GM18526 (cell line): ENCODE results near the gene TP73.

Experiments used
- POLR2A ChIP-seq: IDR thresholded peaks from 3 replicates; pipeline ENCODE4 v1.6.1; 2011; ENCODE audit not compliant: insufficient read length; ENCODE audit errors: extremely low read depth

The TP73 gene

GRCh38 chr1:3630914-3631313 lies 21.4 kb upstream of the TP73 start:
- no peak for TF ChIP-seq POLR2A

GRCh38 chr1:3631320-3632260 lies 20.7 kb upstream of the TP73 start:
- TF ChIP-seq POLR2A = no peak

- no peak for TF ChIP-seq POLR2A
Observed at GRCh38 chr1:3632298-3632697, 20.0 kb upstream of the TP73 start.

GRCh38 chr1:3632716-3633343 lies 19.5 kb upstream of the TP73 start:
- TF ChIP-seq POLR2A = no peak

- TF ChIP-seq POLR2A = no peak
Observed at GRCh38 chr1:3633344-3634058, 18.8 kb upstream of the TP73 start.

- no peak for TF ChIP-seq POLR2A
Observed at GRCh38 chr1:3634059-3634800, 18.1 kb upstream of the TP73 start.

- no peak for TF ChIP-seq POLR2A
Observed at GRCh38 chr1:3636080-3636479, 16.2 kb upstream of the TP73 start.

- TF ChIP-seq POLR2A = no peak
Observed at GRCh38 chr1:3636531-3636930, 15.8 kb upstream of the TP73 start.

GRCh38 chr1:3638027-3638426 lies 14.3 kb upstream of the TP73 start:
- no peak for TF ChIP-seq POLR2A

GRCh38 chr1:3638676-3639075 lies 13.6 kb upstream of the TP73 start:
- no peak for TF ChIP-seq POLR2A

- TF ChIP-seq POLR2A = no peak
Observed at GRCh38 chr1:3639397-3639911, 12.9 kb upstream of the TP73 start.

GRCh38 chr1:3640121-3640837 lies 12.0 kb upstream of the TP73 start:
- no peak for TF ChIP-seq POLR2A

- no peak for TF ChIP-seq POLR2A
Observed at GRCh38 chr1:3641046-3641760, 11.1 kb upstream of the TP73 start.

- no peak for TF ChIP-seq POLR2A
Observed at GRCh38 chr1:3641816-3642215, 10.5 kb upstream of the TP73 start.
